ENCODE measurements around the gene GOLGA1.

GOLGA1 gene

DNA sequence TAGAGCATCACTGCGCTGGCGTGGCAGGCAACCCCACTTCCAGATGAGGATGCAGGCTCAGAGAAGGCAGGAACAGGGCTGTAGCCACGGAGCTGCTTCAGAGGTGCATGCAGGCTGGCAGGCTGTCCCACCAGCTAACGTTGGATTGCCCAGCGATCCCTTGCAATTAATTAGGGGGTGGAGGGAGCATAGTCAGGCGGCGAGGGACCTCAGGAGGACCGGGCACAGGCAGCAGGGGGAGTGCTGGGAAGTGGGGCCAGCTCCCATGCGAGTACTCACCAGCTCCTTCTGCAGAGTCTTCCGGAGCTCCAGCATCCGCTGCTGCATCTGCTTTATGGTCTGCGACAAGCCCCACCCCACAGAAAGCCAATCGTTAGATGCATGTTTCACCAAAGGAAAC, 58.7 kb downstream of the GOLGA1 start:
- no peak for DNase-seq

DNA sequence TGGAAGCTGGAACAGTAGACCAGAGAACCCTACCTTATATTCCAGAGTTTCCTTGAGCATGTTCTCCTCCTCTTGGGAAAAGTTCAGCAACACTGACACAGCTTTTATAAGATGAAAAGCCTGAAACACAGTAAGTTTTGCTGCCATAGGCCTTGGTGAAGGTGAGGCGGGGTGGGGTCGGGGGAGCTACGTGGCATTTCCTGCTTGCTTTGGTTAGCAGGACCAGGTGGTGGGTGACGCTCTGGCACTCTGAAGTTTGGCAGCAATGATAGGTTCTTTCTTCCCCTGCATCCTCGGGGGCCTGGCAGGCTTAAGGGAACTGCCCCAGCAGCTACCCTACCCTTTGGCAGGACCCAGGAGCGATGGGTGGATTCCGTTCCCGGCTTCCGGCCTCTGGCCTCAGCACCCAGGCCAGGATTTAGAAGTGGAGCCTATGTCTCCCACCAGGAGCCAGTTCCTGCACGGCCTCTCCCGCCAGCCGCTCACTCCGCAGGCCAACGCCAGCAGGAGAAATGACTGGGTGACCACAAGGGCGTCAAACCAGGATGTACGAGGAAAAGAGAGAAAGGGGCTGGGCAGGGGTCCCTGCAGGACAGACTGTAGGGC, 59.6 kb downstream of the GOLGA1 start:
- no peak for DNase-seq

DNA sequence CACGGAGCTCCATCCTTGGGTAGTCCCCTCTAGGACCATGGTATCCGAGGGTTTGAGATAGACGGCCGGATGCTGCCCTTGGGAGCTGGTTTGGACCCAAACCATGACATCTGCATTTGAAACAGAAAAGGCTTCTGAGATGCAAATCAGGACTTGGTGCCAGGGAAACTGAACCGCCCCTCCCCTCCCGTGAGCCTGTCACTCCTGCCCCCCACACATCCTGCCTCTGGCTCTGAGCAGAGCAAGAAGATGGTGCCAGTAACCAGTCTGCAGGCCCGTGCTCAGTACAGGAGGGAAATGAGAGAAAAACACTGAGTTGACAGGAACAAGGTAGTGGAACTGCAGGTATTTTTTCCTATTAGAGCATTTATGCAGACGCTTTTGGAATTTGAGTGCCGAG, 60.4 kb downstream of the GOLGA1 start:
- no peak for DNase-seq

DNA sequence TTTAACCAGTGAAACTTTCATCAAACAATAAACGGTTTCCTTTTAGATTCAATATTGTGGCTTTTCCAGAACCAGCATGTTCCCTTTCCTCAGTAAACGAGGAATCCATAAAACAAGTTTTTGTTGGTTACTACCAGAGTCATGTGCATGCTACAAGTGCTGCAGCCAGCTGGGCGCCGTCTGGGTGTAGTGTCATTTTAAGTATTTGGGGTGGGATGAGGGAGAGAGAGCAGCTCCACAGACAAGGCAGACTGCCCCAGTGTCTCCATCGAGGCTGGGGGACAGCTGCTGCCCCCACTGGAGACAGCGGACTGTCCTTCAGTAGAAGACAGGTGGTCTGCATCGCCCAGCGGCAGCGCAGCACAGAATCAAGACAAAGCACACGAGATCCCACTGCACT, 61.7 kb downstream of the GOLGA1 start:
- DNase-seq, result no peak

DNA sequence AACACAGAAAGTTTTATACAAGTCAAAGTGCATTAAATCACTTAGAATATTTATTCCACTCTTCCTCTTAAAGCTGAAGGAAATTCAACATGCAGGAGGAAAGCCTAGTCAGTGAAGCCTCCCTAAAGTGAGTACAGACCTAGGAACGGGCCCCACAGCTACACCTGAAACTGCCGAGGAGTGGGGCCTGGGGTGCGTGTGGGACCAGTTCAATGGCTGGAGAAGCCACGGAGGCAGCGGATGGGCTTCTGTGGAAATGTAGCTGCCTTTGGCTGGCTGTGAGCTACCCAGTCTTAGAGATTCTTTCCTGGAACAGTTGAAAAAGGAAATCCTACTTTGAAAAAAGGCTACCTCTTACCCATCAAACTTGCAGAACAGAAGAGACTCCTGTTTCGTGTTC, 62.4 kb downstream of the GOLGA1 start:
- DNase-seq, result no peak

DNA sequence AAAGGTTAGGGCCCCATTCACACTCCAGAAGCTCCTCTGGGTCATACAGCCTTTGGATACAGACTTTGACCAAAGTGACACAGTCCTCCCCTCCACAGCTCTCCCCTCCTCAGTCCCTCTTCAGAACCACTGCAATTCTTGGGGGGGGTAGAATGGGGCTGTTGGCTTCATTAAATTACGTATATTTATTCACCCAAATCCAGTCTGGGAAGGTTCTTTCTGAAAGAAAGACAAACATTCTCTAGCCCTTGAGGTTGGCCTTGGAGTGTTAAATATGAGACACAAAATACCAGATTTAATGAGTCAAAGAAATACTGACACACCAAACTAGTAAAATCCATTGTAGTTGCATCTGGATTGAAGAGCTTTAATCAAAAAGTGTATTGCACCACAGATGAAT, 62.9 kb downstream of the GOLGA1 start:
- no peak for DNase-seq

DNA sequence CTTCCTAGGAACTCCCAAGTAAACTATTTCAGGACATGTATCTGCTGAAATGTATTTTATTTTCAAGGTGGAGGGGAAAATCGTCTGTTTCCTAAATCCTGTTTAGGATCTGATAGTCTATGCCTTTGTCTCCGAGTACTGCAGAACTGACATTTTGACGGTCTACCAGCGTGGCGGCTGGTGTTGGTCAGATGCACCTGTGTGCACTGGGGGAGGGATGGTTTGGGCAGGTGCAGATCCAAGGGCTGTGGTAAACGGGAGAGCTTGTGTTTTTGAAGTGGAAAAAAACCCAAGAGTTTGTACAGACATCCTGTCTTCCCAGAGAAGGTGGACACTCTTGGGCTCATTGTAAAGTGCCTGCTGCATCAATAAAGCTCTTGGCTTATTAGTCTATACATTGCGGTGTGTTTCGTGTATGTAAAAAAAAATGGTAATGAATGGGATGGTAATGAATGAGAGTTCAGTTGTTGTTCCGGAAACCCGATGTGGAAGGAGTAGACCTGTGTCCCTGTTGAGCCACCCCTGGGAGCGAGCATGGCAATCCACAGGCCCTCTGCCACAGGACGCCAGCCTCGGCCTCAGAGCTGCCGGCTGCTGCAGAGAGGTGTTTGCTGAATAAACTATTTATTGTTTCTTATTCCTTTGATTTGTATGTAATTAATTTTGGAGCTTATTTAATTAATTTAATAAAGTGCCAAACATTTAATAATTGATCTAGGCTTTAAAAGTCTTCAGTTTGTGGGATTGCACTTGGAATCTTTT, 63.7 kb downstream of the GOLGA1 start:
- no peak for DNase-seq

DNA sequence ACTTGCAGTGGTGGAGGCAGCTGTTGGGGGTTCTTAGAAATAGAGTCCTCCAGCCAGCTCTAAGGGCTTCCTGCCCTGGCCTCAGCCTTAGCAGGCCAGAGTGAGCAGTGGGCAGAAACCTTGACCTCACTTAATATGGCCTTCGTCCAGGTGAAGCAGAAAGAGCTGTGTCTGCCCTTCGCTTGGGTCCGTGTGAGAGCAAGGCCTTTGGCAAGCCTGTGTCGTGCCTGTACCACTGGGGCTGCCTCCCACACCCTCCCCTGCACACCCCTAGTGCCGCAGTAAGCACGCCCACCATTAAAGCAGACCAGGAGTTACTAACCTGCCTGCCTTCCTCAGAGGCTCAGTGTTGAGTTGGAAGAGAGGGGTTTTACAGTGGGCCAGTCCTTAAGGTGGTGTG, 65.4 kb downstream of the GOLGA1 start:
- no peak for DNase-seq

DNA sequence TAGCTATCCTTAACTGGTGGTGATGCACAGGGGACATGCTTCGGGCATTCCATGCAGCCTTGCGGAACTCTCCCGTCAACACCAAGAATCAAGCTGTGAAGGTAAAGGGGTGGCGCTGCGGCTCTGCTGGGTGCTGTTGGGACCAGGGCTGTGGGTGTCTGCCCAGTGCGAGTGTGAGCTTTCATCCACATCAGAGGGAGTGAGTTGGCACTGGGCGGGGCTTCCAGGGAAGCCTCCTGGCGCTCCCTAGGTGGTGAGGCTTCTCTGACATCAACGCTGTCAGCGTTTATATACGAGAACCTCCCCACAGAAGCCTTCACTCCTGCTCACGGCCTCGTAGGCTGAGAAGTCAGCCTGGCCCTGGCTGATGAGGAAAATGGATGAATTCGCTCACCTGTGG, 67.2 kb downstream of the GOLGA1 start:
- peak; percentile 34 for DNase-seq

DNA sequence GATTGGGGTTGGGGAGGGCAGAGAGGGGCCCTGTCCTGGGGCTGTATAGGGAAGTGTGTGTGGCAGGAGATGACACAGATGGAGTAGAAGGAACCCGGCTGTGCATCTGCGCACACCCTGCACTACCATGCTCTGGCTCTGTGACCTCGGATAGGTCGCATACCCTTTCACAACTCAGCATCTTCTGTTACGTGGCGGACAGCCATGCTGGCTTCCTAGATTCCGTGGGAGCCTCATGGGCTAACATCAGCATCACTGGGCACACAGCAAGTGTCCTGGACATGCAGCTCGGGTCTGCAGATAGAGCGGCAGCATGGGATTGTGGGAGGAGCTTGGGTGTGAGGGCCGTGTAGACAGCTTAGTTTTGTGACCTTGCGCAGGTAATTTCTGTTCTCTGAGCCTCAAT, 69.7 kb downstream of the GOLGA1 start:
- no peak for DNase-seq

DNA sequence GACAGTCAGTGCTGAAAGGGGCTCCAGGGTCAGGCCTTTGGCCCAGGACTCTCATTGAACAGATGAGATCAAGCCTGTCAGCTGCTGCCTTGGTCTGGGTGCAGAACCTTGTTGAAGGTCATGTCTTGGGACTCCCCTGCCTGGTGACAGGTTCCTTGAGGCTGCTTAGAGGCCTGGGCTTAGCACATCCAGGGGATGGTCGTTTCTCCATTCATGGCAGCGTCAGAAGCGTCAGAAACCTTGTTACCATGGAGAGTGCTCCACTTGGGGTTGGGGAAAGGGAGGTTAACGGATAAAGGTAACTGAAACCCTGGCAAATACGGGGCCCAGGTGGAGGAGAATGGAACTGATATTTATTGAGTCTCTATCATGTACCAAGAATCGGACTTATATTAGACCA, 70.2 kb downstream of the GOLGA1 start:
- no peak for DNase-seq

DNA sequence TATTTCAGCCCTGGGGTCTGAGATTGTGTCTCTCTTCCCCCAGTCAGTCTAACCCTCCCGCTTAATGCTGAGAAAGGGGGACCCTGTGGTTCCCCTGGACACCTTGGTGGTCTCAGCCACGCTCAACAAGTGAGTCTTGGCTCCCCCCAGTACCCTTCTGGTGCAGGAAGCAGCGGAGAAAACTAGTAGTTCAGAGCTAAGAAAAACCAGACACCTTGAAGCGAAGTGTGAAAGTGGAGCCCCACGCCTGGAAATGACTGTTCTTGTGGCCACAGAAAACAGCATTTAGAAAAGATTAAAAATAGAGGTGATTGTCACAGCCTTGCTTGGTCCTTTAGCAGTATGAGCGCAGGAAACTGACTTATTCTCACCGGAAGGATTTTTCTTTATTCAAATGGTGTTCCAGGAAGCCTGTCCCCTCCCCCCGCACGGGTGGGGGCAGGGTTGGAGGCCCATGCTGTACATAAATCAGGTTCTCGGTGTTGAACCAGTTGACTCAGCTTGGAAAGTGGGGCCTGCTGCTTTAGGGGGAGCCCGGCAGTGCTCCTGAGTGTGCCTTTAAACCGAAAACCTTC, 70.8 kb downstream of the GOLGA1 start:
- DNase-seq, result peak; percentile 69

DNA sequence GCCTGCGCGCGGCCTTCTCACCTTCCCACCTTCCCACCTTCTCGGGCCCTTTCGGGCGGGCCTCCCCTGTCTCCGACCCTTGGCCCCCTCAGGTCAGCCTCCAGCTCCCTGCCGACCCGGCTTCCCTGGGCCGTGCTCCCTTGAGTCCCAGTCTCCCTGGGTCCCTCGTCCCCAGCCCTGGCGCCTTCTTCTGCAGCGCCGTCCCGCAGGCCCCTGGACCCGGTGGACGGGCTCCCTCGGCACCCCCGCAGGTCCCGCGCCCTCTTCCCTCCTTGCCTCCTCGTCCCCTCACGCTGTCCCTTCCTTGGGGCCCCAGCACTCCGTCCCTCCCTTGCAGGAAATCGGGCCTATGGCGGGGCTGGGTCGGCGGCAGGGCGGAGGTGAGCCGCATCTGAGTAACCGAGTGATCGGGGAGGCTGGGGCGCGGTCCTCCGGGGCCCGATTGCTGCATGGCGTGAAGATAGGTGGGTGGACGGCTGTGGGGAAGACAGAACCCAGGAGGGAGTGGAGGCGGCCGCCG, 71.4 kb downstream of the GOLGA1 start:
- peak; percentile 33 for DNase-seq

DNA sequence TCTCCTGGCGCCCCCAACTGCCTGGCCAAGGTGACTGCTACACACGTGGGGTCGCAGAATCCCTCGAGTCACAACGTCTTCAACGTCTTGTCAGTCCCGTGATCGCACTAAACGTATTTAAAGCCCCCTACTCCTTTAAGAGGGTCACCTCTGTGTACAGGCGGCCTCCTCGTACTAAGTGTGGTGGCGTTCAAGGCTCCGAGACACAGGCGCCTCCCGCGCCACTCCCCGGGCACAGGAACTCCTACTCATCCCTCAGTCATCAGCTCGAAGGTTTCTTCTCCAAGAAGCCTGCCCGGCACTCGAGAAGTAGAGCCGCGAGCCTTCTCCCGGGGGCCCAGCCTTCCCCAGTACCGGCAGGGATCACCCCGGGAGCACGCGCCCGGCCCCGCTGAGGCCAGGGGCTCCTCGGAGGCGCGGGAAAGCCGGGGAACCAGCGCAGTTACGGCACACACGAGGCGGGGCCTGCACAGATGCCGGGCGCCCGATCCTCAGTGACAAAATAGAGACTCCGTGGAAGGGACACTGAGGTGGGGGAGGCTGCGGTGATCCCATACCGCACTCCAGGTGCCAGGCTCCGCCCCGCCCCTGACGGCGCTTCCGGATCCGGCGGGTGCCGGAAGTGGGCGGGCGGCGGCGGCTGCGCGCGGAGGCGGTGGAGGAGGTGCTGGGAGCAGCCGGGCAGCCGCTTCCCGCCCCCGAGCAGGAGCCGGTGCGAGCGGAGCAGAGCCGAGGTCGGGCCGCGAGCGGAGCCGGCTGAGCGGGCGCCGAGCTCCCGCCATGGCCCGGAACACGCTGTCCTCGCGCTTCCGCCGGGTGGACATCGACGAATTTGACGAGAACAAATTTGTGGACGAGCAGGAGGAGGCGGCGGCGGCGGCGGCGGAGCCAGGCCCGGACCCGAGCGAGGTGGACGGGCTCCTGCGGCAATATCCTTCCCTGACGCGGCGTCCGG, 72.1 kb downstream of the GOLGA1 start:
- DNase-seq, result peak; percentile 87

DNA sequence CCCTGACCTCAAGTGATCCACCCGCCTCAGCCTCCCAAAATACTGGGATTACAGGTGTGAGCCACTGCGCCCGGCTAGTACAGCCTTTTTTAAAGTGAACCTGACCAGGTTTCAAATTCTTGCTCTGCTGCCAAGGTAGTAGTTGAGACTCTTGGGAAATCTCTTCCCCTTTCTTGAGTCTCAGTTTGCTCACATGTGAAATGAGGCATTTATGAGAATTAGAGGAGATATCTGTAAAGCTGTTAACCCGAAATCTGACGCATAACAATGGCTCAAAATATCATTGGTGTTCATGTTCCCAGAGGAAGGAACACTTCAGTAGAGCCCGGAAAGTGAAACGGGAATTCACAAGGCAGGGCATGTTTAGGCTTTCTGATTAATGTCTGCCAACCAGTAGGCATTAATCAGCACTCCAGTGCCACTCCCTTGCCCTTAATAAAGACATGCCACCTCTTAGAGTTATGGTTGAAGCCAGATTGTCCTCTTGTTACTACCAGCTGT, 77.5 kb downstream of the GOLGA1 start:
- DNase-seq, result no peak

DNA sequence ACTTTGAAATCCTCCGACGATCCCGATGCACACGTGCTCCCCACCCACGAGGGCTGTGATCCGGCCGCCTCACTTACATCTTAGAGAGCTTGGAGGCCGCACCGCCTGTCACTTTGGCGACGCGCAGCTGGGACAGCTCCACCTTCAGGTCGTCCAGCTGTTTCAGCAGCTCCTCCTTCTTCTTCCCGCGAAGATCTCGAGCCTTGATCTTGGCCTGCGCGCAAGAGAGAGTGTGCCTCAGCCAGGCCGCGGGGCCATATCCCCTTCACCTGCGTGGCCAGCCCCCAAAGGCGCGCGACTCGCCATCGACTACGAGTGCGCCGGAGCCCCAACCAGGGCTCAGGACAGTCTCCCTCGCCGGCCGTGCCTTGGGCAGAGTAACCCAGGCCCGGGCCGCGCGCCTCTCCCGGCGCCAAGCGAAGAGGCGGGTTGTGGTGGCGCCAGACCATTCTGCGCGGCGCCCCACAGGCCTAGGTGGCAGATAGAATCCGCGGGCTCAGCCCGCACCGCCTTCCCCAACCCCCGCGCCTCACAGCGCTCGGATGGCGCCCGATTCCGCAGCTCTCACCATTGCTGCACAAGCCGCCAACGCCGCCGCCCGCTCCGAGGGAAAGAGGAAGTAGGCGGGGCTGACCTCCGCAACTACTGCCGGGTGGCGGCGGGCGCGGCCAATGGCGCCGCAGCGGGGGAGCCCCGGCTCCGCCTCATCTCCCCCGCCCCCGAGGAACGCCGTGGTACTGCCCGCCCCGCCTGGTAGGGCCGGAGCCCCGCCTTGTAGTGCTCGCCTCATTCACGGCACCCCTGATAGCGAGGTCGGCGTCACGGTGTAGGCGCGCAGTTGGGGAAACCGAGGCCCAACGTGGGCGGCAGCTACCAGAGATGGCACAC, 79.3 kb downstream of the GOLGA1 start, which contains the start of the genes ARPC5L and RPL35:
Gene ARPC5L (plus strand): TSS at position 789 of the 888 bp plus-strand sequence. CDS start 7,161 bp downstream, outside the sequence.
Gene RPL35 (minus strand): TSS at position 616 of the 888 bp plus-strand sequence. CDS start 45 bp downstream, at position 571.
- DNase-seq, result peak; percentile 92

DNA sequence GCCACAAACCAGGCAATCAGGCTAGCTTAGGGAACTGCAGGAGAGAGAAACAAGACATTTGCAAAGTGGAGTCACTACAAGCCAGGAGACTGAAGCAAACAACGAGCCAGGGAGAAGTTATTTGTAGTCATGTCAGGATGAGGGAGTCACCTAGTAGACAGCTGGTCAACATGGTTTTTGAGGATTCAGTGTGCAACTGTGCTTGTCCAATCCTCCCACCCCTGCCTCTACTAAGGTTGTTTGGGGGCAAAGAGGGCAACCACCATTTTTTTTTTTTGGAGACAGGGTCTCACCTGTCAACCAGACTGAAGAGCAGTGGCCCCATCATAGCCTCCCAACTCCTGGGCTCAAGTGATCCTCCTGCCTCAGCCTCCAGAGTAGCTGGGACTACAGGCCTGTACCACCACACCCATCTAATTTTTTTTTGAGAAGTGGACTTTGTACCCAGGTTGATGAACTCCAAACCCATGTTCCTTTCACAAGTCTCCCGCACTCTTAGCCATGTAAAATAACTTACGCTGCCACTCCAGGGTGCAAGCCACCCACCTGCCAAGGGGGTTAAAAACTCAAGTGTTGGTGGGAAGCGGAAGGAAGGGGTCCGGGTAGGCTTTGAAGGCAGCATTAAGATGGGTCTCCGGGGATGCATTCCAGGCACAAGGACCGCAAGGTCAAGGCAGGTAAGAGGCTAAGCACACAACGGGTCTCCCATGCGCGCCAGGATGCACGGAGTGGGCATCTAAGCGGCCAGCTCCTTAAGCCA, 80.1 kb downstream of the GOLGA1 start:
- no peak for DNase-seq

DNA sequence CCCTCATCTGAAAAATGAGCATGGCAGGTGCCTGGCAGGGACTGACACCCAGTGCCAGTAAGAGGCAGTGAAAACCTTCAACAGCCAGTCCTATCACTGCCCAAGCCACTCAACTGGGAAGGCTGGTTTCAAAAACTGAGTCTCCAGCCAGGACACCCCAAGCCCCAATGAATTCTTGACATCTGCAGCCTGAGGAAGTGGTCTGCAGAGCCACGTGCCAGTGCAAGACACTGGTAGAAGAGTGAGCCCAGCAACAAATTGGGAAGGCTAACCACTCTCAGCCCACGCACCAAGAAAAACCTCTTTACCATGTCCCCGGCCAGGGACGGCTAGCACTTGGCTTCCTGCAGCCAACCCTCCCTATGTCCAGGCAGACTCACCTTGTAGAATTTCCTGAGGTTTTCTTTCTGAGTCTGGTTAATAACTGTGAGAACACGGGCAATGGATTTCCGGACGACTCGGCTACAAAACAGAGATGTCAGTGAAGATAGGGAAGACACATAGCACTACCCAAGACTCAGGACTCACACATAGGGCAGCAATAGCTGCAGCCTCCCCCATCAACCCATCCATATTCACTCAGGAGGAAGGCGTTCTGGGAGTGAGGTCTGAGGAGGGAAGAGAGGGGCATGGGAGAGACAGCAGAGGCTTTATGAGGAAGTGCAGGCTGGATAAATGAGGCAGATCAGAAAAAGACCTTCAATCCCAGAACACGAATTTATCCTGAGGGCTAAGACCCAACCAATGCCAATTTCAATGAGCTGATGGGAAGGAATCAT, 80.9 kb downstream of the GOLGA1 start:
- DNase-seq, result no peak

DNA sequence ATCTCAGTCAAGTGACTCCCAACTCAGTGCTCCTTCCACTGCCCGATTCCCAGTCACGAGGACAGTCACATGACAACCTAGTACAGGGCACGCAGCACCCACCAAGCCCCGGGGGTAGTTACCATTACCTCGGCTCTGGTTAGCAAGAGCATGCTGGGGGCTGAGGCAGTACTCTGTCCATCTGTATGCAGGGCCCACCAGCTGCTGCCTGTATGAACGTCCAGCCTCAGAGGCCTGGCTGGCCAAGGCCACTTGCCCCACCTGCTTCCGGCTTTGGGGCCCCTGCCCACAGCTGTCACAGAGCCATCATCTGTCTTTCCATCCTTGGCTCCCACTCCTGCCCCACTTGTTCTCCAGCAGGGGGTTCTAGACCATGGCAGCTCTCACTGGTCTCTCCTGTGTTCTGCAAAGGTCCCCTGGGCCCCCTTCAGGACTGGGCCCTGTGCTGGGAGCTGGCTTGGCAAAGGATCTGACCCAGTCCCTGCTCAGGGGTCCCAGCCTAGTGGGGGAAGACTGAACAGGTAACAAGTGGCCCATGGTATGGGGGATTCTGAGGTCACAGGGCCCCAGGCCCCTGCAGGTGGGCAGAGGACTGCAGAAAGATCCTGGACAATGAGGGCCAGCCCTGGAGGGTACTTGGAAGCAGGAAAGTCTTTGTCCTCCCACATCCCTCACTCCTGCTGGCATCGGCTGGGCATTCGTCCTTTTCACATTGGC, 82.4 kb downstream of the GOLGA1 start:
- DNase-seq, result no peak

All from activated gamma-delta T cell (primary cell).